OCI-LY1 (cell line): ENCODE measurements around the gene KRTAP5-10.
"Not testable (repeated sequence)": the region's sequence is repeated elsewhere in the genome, so short reads cannot be mapped to it uniquely, and the experiment has no call there.

Source experiments
- H2AFZ ChIP-seq: fragments of 200-600 bp; sonication (generic), shearing (Covaris generic); 2 replicates; pipeline ENCODE4 v1.6.0; 2014; ENCODE audit warnings: antibody characterized with exemption, mild to moderate bottlenecking, low read length
- H3F3A ChIP-seq: fragments of 200-600 bp; sonication (generic), shearing (Covaris generic); 2 replicates; pipeline ENCODE4 v1.6.0; 2014; ENCODE audit warnings: mild to moderate bottlenecking, antibody characterized with exemption, low read length, moderate library complexity; ENCODE audit not compliant: insufficient read depth
- H3K27ac ChIP-seq: fragments of 200-600 bp; sonication (generic); 2 replicates; pipeline ENCODE4 v1.5.1; 2014; ENCODE audit warnings: low read length, mixed run types, mild to moderate bottlenecking, low read depth; ENCODE audit not compliant: poor library complexity, severe bottlenecking
- H3K27me3 ChIP-seq: fragments of 200-600 bp; sonication (generic); 2 replicates; pipeline ENCODE4 v1.6.0; 2014; ENCODE audit warnings: antibody characterized with exemption, mild to moderate bottlenecking, low read length, moderate library complexity; ENCODE audit not compliant: insufficient read depth
- H3K36me3 ChIP-seq: fragments of 200-600 bp; sonication (generic); 2 replicates; pipeline ENCODE4 v1.6.1; 2014; ENCODE audit warnings: mild to moderate bottlenecking, antibody characterized with exemption, low read length, moderate library complexity, mixed read lengths; ENCODE audit not compliant: insufficient read depth
- H3K4me1 ChIP-seq: fragments of 200-600 bp; sonication (generic); 2 replicates; pipeline ENCODE4 v1.5.1; 2014; ENCODE audit warnings: mild to moderate bottlenecking, low read length, moderate library complexity; ENCODE audit not compliant: insufficient read depth, severe bottlenecking
- H3K4me2 ChIP-seq: fragments of 200-600 bp; sonication (generic), shearing (Covaris generic); 2 replicates; pipeline ENCODE4 v1.6.1; 2014; ENCODE audit warnings: low read length
- H3K4me3 ChIP-seq: fragments of 200-600 bp; sonication (generic); 2 replicates; pipeline ENCODE4 v1.5.1; 2014; ENCODE audit warnings: low read length, low read depth, mild to moderate bottlenecking, mixed read lengths; ENCODE audit not compliant: poor library complexity, severe bottlenecking
- H3K79me2 ChIP-seq: fragments of 200-600 bp; shearing (Covaris generic); 2 replicates; pipeline ENCODE4 v1.6.1; 2016; ENCODE audit warnings: mixed run types, low read length, mixed read lengths; ENCODE audit not compliant: insufficient read depth
- H3K9ac ChIP-seq: fragments of 200-600 bp; sonication (generic), shearing (Covaris generic); 2 replicates; pipeline ENCODE4 v1.6.1; 2014; ENCODE audit warnings: mild to moderate bottlenecking, low read length, mixed read lengths
- H3K9me2 ChIP-seq: fragments of 200-600 bp; sonication (generic), shearing (Covaris generic); 2 replicates; pipeline ENCODE4 v1.6.1; 2014; ENCODE audit warnings: low read depth, mild to moderate bottlenecking, low read length, mixed read lengths
- H3K9me3 ChIP-seq: fragments of 200-600 bp; shearing (Covaris generic); 2 replicates; pipeline ENCODE4 v1.6.1; 2014; ENCODE audit warnings: low read length, mixed read lengths
- H4K20me1 ChIP-seq: fragments of 200-600 bp; sonication (generic), shearing (Covaris generic); 2 replicates; pipeline ENCODE4 v1.6.0; 2016; ENCODE audit warnings: mild to moderate bottlenecking, low read length; ENCODE audit not compliant: insufficient read depth
- CTCF ChIP-seq: fragments of 200-600 bp; sonication (generic), shearing (Covaris generic); IDR thresholded peaks from 2 replicates; pipeline ENCODE4 v1.5.1; 2017; ENCODE audit warnings: mild to moderate bottlenecking, antibody characterized with exemption, low read length, moderate library complexity, mixed read lengths

KRTAP5-10 gene

DNA sequence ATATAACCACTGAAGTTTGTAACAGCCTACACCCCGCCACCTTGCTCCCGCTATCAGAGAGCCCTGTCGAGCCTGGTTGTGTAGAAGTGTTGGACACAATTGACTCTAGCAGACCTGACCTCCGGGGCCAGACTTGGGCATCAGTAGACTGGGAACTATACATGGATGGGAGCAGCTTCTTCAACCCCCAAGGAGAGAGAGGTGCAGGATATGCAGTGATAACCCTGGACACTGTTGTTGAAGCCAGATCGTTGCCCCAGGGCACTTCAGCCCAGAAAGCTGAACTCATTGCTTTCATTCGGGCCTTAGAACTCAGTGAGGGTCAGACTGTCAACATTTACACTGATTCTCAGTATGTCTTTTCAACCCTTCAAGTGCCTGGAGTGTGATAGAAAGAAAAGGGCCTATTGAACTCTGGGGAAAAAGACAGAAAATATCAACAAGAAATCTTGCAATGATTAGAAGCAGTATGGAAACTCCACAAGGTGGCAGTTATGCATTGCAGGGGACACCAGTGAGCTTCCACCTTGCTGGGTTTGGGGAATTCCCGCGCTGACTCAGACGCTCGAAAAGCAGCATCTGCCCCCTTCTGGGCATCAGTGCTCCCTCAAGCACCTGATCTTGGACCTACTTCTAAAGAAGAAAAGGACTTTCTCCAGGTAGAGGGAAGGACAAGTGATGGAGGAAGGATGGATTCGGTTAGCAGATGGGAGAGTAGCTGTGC is 23.6 kb downstream of the KRTAP5-10 start:
- H3K27ac ChIP-seq, H3K27me3 ChIP-seq, H3K9ac ChIP-seq, H4K20me1 ChIP-seq, H3K4me2 ChIP-seq, H3K9me3 ChIP-seq, H3K36me3 ChIP-seq, H3F3A ChIP-seq, H2AFZ ChIP-seq, H3K9me2 ChIP-seq, H3K4me3 ChIP-seq, H3K4me1 ChIP-seq, H3K79me2 ChIP-seq: not testable (repeated sequence)
- TF ChIP-seq CTCF = peak; percentile 29; the same call in 1 of the 2 replicates

- not testable (repeated sequence) for H3K36me3 ChIP-seq, H4K20me1 ChIP-seq, H3K4me3 ChIP-seq
Measured at GRCh38 chr11:71589546-71589920, 24.2 kb downstream of the KRTAP5-10 start.

DNA sequence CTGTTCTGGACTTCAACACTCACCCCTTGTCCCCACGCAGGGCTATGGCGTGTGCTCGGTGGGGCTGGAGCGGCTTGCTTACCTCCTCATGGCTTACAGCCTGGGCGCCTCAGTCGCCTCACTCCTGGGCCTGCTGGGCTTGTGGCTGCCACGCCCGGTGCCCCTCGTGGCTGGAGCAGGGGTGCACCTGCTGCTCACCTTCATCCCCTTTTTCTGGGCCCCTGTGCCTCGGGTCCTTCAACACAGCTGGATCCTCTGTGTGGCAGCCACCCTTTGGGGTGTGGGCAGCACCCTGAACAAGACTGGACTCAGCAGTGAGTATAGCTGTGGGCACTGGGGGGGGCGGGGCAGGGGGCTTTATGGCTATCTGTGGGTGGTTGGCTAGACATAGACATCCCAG is 37.9 kb downstream of the KRTAP5-10 start:
- H2AFZ ChIP-seq, H3K4me3 ChIP-seq, H3K79me2 ChIP-seq, H3K9me3 ChIP-seq, H3K36me3 ChIP-seq, H3K9ac ChIP-seq, H3K27me3 ChIP-seq, H3K4me1 ChIP-seq, H3F3A ChIP-seq, H4K20me1 ChIP-seq, H3K9me2 ChIP-seq, H3K27ac ChIP-seq, H3K4me2 ChIP-seq: not testable (repeated sequence)

More at GRCh38 chr11:71589546-71589920, 24.2 kb downstream of the KRTAP5-10 start:
- not testable (repeated sequence) for H3K4me1 ChIP-seq, H3K27ac ChIP-seq, H3K27me3 ChIP-seq, H3K9me3 ChIP-seq, H2AFZ ChIP-seq, H3K9me2 ChIP-seq, H3K79me2 ChIP-seq, H3F3A ChIP-seq, H3K4me2 ChIP-seq, H3K9ac ChIP-seq

DNA sequence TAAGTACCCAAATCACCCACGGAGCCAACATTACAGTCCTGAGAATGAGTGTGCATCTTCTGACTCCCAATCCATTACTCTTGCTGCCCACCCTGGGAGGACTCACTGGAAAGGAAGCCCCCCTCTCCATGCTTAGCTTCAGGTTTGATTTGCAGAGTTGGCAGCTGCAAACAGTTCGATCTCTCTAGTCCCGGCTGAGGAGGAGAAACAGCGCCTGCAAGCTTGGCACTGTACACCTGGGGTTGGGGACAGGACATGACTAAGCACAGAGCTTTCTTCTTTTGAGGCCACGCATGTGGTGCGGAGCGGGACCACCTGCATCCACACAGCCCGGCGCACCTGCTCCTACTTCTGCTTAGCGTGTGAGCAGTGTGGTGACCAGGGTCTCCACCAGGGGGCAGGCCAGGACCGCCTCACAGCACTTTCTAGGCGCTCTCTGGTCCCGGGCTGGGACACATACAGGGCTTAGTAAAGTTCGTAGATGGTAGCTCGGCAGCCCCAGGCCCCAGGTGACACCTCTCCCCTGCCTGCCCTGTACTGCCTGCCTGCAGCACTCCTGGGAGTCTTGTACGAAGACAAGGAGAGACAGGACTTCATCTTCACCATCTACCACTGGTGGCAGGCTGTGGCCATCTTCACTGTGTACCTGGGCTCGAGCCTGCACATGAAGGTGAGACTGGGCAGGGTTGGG is 39.6 kb downstream of the KRTAP5-10 start:
- H3K27me3 ChIP-seq, H3K9ac ChIP-seq, H3F3A ChIP-seq, H3K9me3 ChIP-seq, H3K79me2 ChIP-seq, H3K4me2 ChIP-seq, H3K9me2 ChIP-seq, H3K4me3 ChIP-seq, H3K27ac ChIP-seq, H3K36me3 ChIP-seq, H4K20me1 ChIP-seq, H3K4me1 ChIP-seq, H2AFZ ChIP-seq: not testable (repeated sequence)
- 0 out of 2 replicates have a peak, but pooled peaks have one; percentile 23 for TF ChIP-seq CTCF

- not testable (repeated sequence) for H3K27me3 ChIP-seq, H3K4me3 ChIP-seq, H3F3A ChIP-seq, H3K9ac ChIP-seq, H3K9me3 ChIP-seq, H3K36me3 ChIP-seq, H3K9me2 ChIP-seq, H3K4me2 ChIP-seq, H3K4me1 ChIP-seq, H3K79me2 ChIP-seq, H2AFZ ChIP-seq, H4K20me1 ChIP-seq, H3K27ac ChIP-seq
Measured at GRCh38 chr11:71606853-71607519, 41.6 kb downstream of the KRTAP5-10 start.

DNA sequence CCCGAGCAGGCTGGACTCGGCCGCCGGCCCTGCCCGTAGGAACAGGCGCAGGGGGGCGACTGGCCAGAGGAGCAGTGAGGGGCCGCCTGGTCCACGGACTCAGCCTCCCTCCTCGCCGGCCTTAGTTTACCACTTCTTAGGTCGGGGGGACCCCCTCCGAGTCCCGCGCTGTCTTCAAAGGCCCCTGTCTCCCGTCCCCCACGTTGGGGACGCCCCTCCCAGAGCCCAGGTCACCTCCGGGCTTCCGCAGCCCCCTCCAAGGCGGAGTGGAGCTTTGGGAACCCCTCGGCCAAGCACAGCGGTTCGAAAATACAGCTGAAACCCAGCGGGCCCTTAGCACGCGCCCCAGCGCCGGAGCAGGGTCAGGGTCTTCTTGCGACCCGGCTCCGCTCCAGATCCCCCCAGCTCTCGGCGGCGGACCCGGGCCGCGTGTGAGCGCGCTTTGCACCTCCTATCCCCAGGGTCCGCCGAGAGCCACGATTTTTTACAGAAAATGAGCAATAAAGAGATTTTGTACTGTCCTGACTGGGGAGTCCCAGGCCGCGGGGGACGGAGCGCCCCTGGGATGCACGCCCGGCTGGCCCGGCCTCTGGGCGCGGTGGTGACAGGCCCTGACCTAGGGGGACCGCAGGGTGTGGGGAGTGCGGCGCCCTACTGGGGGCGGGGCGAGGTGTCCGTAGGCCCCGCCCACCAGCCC is 42.3 kb downstream of the KRTAP5-10 start:
- not testable (repeated sequence) for H3K4me3 ChIP-seq, H4K20me1 ChIP-seq, H3K4me2 ChIP-seq, H3F3A ChIP-seq, H3K9me2 ChIP-seq, H3K27me3 ChIP-seq, H3K9me3 ChIP-seq, H3K36me3 ChIP-seq, H3K79me2 ChIP-seq, H3K4me1 ChIP-seq, H2AFZ ChIP-seq, H3K9ac ChIP-seq, H3K27ac ChIP-seq
